Colon (tissue), 2 donors: ENCODE data around the gene HES7.
"Not testable (repeated sequence)": the region's sequence is repeated elsewhere in the genome, so short reads cannot be mapped to it uniquely, and the experiment has no call there.

Source experiments
- FAIRE-seq: peaks from 2 replicates; lab custom pipeline; 2012; peaks lifted over from hg19 to GRCh38; lab: Jason Lieb, UNC
- donor health status: control.
- donor health status: control.

HES7 gene

GRCh38 chr17:8100111-8100510, 23.8 kb downstream of the HES7 start:
- FAIRE-seq, result no peak

GRCh38 chr17:8096541-8096940, 27.4 kb downstream of the HES7 start:
- FAIRE-seq, result no peak

GRCh38 chr17:8095361-8095760, 28.5 kb downstream of the HES7 start:
- FAIRE-seq, result no peak

- FAIRE-seq, result no peak
Observed at GRCh38 chr17:8091033-8091687, 32.7 kb downstream of the HES7 start.

GRCh38 chr17:8089728-8090127, 34.2 kb downstream of the HES7 start:
- no peak for FAIRE-seq

GRCh38 chr17:8087952-8088230, 36.0 kb downstream of the HES7 start:
- no peak for FAIRE-seq

GRCh38 chr17:8087075-8087951, 36.6 kb downstream of the HES7 start, which contains the start of gene ALOX12B:
Gene ALOX12B (minus strand): TSS chr17:8087716. CDS start chr17:8087442, 274 bp downstream.
- no peak for FAIRE-seq

GRCh38 chr17:8084250-8084649, 39.7 kb downstream of the HES7 start:
- no peak for FAIRE-seq

- no peak for FAIRE-seq
Observed at GRCh38 chr17:8082292-8082691, 41.6 kb downstream of the HES7 start.

GRCh38 chr17:8081876-8082275, 42.0 kb downstream of the HES7 start:
- no peak for FAIRE-seq

GRCh38 chr17:8080799-8081219, 43.1 kb downstream of the HES7 start:
- FAIRE-seq, result no peak

- no peak for FAIRE-seq
Observed at GRCh38 chr17:8080208-8080798, 43.6 kb downstream of the HES7 start.

- no peak for FAIRE-seq
Observed at GRCh38 chr17:8079291-8080207, 44.4 kb downstream of the HES7 start.

- not testable (repeated sequence) for FAIRE-seq
Observed at GRCh38 chr17:8077939-8078338, 46.0 kb downstream of the HES7 start.

- no peak for FAIRE-seq
Observed at GRCh38 chr17:8076502-8077266, 47.2 kb downstream of the HES7 start.

GRCh38 chr17:8075574-8076342, 48.1 kb downstream of the HES7 start:
- FAIRE-seq, result no peak

- no peak for FAIRE-seq
Observed at GRCh38 chr17:8075081-8075480, 48.8 kb downstream of the HES7 start.

GRCh38 chr17:8074554-8074953, 49.4 kb downstream of the HES7 start:
- no peak for FAIRE-seq

- no peak for FAIRE-seq
Observed at GRCh38 chr17:8073627-8074484, 50.0 kb downstream of the HES7 start.
